Endodermal cell (in vitro differentiated cells): ENCODE data around the gene DMXL2. TPM values are rescaled to one million over a fixed set of nuclear protein-coding genes. Genes with fewer than 3 reads are reported as not detected.

Experiments
- DNase-seq: peaks from one replicate; pipeline ENCODE4 v3.0.0-alpha.2; 2017
- H3K27ac ChIP-seq: 2 replicates; pipeline ENCODE4 v1.5.1; 2013; ENCODE audit warnings: mild to moderate bottlenecking, low read depth, low read length, moderate library complexity
- H3K27me3 ChIP-seq: 2 replicates; pipeline ENCODE4 v1.6.1; 2013; ENCODE audit warnings: mild to moderate bottlenecking, low read length, moderate library complexity; ENCODE audit not compliant: insufficient read depth, control insufficient read depth, poor library complexity, severe bottlenecking
- H3K36me3 ChIP-seq: 2 replicates; pipeline ENCODE4 v1.7.0; 2013; ENCODE audit warnings: mild to moderate bottlenecking, low read length, moderate library complexity; ENCODE audit not compliant: control insufficient read depth, insufficient read depth
- H3K4me1 ChIP-seq: one replicate; pipeline ENCODE4 v1.7.0; 2013; ENCODE audit warnings: low read length; ENCODE audit not compliant: control insufficient read depth, insufficient read depth
- H3K4me3 ChIP-seq: 2 replicates; pipeline ENCODE4 v1.5.1; 2013; ENCODE audit warnings: mild to moderate bottlenecking, low read length, moderate library complexity
- H3K9ac ChIP-seq: 2 replicates; pipeline ENCODE4 v1.6.1; 2013; ENCODE audit warnings: mild to moderate bottlenecking, low read length, moderate library complexity; ENCODE audit not compliant: poor library complexity, severe bottlenecking; ENCODE audit errors: extremely low read depth
- H3K9me3 ChIP-seq: 2 replicates; pipeline ENCODE4 v1.6.1; 2013; ENCODE audit warnings: mild to moderate bottlenecking, low read length, moderate library complexity; ENCODE audit not compliant: control insufficient read depth
- H3K27ac Mint-ChIP-seq: 2 replicates; pipeline ENCODE4 v1.8.0; 2020; ENCODE audit warnings: mixed read lengths
- H3K27me3 Mint-ChIP-seq: 2 replicates; pipeline ENCODE4 v1.8.0; 2021; ENCODE audit warnings: mild to moderate bottlenecking, mixed read lengths; ENCODE audit not compliant: insufficient read depth
- H3K36me3 Mint-ChIP-seq: 2 replicates; pipeline ENCODE4 v1.8.0; 2020; ENCODE audit warnings: low read depth, mixed read lengths
- H3K4me1 Mint-ChIP-seq: 2 replicates; pipeline ENCODE4 v1.8.0; 2020; ENCODE audit warnings: mixed read lengths
- H3K4me3 Mint-ChIP-seq: 2 replicates; pipeline ENCODE4 v1.8.0; 2020; ENCODE audit warnings: mild to moderate bottlenecking, moderate library complexity, mixed read lengths
- H3K9me3 Mint-ChIP-seq: 2 replicates; pipeline ENCODE4 v1.8.0; 2020; ENCODE audit warnings: mild to moderate bottlenecking, mixed read lengths
- CTCF ChIP-seq: fragments of 200-600 bp; sonication (generic); conservative IDR thresholded peaks from 2 replicates; pipeline ENCODE4 v1.5.0; 2021; ENCODE audit warnings: antibody characterized with exemption, mild to moderate bottlenecking
- WGBS, 2 experiments: methylation state at CpG; one replicate each; pipeline versions ENCODE4 v1.1.5 to v1.1.7; 2013; ENCODE audit warnings: missing lambda C conversion rate in 2 of 2, mixed read lengths in 1 of 2; ENCODE audit not compliant: insufficient coverage in 1 of 2, insufficient read length in 1 of 2; 5-methylcytosine and 5-hydroxymethylcytosine counted together
- total RNA-seq, 2 donors: library from RNA; stranded (reverse); fragmentation: NEBNext Ultra II Directional in 1 of 2; extraction: Animal tissue kit (Norgen Biotek cat#: 25700) in 1 of 2; gene quantifications; 2 replicates in 1 of 2; 3 replicates in 1 of 2; pipeline ENCODE4 v1.2.1, GENCODE V29; 2021

Gene DMXL2
- total RNA-seq, 2 donors from 2014 or later: 20.8 to 31.5 TPM

GRCh38 chr15:51623386-51623938 lies 891 bp upstream of the DMXL2 start:
- no peak overlapping the region for H3K27ac Mint-ChIP-seq
- H3K4me3 Mint-ChIP-seq: peak overlapping the region; percentile 91
- H3K9me3 Mint-ChIP-seq: no peaks in the 10 kb centered on the region
- Histone ChIP-seq H3K36me3 (no peaks in the 10 kb centered on the region), H3K27me3 (peaks cover 12% of the 10 kb centered on the region), H3K4me3 (peak overlapping the region; percentile 85), H3K9me3 (no peaks in the 10 kb centered on the region), H3K27ac (no peak overlapping the region), H3K4me1 (no peaks in the 10 kb centered on the region), H3K9ac (peak overlapping the region; percentile 56)
- no peak for DNase-seq
- whole genome bisulfite sequencing, 2 experiments: 45 to 53% methylated on average over 8 of the region's 8 CpGs
- H3K4me1 Mint-ChIP-seq: peaks cover 13% of the 10 kb centered on the region
- TF ChIP-seq CTCF: no peak
- peaks cover 28% of the 10 kb centered on the region for H3K27me3 Mint-ChIP-seq
- H3K36me3 Mint-ChIP-seq: no peaks in the 10 kb centered on the region

- no peaks in the 10 kb centered on the region for H3K4me1 ChIP-seq
- no peaks in the 10 kb centered on the region for H3K36me3 Mint-ChIP-seq
- TF ChIP-seq CTCF: peak; percentile 40
- H3K4me3 Mint-ChIP-seq: peak overlapping the region; percentile 91
- peaks cover 13% of the 10 kb centered on the region for H3K4me1 Mint-ChIP-seq
- H3K27ac ChIP-seq: peak overlapping the region; percentile 61
- H3K9me3 Mint-ChIP-seq: no peaks in the 10 kb centered on the region
- WGBS, 2 experiments: 0% methylated on average over 19 to 44 of the region's 44 CpGs
- peak; percentile 83 for DNase-seq
- H3K27ac Mint-ChIP-seq: peak overlapping the region; percentile 73
- H3K4me3 ChIP-seq: peak overlapping the region; percentile 85
- H3K27me3 Mint-ChIP-seq: peaks cover 25% of the 10 kb centered on the region
- H3K36me3 ChIP-seq: no peaks in the 10 kb centered on the region
- H3K9ac ChIP-seq: peak overlapping the region; percentile 56
- H3K27me3 ChIP-seq: peaks cover 12% of the 10 kb centered on the region
- H3K9me3 ChIP-seq: no peaks in the 10 kb centered on the region
Measured at GRCh38 chr15:51621936-51622603, 501 bp downstream of the DMXL2 start.

- Histone ChIP-seq H3K27me3 (peaks cover 7% of the 10 kb centered on the region), H3K9me3 (no peaks in the 10 kb centered on the region), H3K27ac (no peak overlapping the region), H3K4me3 (peak overlapping the region; percentile 85), H3K4me1 (no peaks in the 10 kb centered on the region), H3K9ac (peak overlapping the region; percentile 56), H3K36me3 (no peaks in the 10 kb centered on the region)
- peaks cover 13% of the 10 kb centered on the region for H3K4me1 Mint-ChIP-seq
- no peak overlapping the region for H3K27ac Mint-ChIP-seq
- peaks cover 22% of the 10 kb centered on the region for H3K27me3 Mint-ChIP-seq
- peak overlapping the region; percentile 91 for H3K4me3 Mint-ChIP-seq
- no peak for DNase-seq
- TF ChIP-seq CTCF: no peak
- no peaks in the 10 kb centered on the region for H3K36me3 Mint-ChIP-seq
- WGBS, 2 experiments: 59 to 72% methylated on average over 5 to 6 of the region's 6 CpGs
- H3K9me3 Mint-ChIP-seq: no peaks in the 10 kb centered on the region
Measured at GRCh38 chr15:51621155-51621765, 1.3 kb downstream of the DMXL2 start.
